ENCODE results near the gene SULT1C4. TPM values are rescaled to one million over a fixed set of nuclear protein-coding genes. Genes with fewer than 3 reads are reported as not detected.

The SULT1C4 gene
- total RNA-seq, 4 donors from 2014 or later = 12.0 to 33.4 (median 13.2) TPM

DNA sequence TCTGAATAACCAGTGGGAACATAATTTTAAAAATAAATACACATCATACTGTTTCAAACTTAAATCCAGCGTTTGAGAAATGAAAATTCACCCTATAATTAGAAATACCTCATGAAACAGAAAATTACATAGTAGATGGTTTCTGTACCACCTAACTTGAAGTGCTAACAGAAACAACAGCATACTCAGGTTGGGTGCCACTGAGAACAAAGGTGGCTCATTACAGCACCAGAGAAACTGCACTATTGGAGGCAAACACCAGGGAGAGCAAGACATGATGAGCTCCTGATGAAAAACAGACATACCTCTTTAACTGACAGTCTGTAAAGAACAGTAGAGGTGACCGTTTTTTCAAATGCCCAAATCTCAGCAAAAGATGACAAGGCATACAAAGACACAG is 12.6 kb downstream of the SULT1C4 start:
- Histone ChIP-seq H3K4me1 (no peaks in the 10 kb centered on the region), H3K9me3 (peaks cover 0 to 3% of the 10 kb centered on the region in 2 donors), H3K27me3 (no peaks in the 10 kb centered on the region), H3K4me3 (no peak overlapping the region), H3K27ac (no peak overlapping the region), H3K36me3 (no peaks in the 10 kb centered on the region)
- no peak for DNase-seq
- TF ChIP-seq POLR2A (IDR thresholded peaks at IDR 0.05) = no peak
- no peak for TF ChIP-seq CTCF (IDR thresholded peaks at IDR 0.05)
- intact Hi-C loops (cut with DNase I; ENCODE audit: low total_unique reads) = no loop called here

DNA sequence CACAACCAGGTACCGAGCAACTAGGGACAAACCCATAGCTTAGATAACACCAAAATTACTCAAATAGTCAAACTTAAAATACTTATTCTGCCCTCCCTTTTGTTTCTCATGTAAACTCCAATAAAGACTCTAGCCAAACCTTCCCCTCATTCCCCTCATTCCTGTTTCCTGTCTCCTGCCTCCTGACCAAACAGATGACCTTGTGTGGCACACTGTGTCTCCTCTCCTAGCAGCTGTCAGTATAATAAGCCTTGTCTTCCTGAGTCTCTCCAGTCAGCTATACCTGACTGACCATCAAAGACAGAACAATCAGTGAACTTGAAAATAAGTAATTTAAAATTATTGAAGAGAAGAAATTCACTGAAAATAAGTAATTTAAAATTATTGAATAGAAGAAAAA is 14.3 kb downstream of the SULT1C4 start:
- H3K9me3 ChIP-seq = peaks cover 0 to 3% of the 10 kb centered on the region in 2 donors
- no peak for DNase-seq
- no peaks in the 10 kb centered on the region for H3K4me1 ChIP-seq
- intact Hi-C loops (cut with DNase I; ENCODE audit: low total_unique reads) = no loop called here
- H3K27ac ChIP-seq = no peak overlapping the region
- no peaks in the 10 kb centered on the region for H3K36me3 ChIP-seq
- TF ChIP-seq POLR2A (IDR thresholded peaks at IDR 0.05) (no peak), CTCF (IDR thresholded peaks at IDR 0.05) (no peak)
- H3K4me3 ChIP-seq = no peak overlapping the region
- no peaks in the 10 kb centered on the region for H3K27me3 ChIP-seq

- H3K9me3 ChIP-seq = peaks cover 0 to 3% of the 10 kb centered on the region in 2 donors
- no peak for DNase-seq
- no peaks in the 10 kb centered on the region for H3K27me3 ChIP-seq
- no peaks in the 10 kb centered on the region for H3K4me1 ChIP-seq
- H3K27ac ChIP-seq = no peak overlapping the region
- no peaks in the 10 kb centered on the region for H3K36me3 ChIP-seq
- intact Hi-C loops (cut with DNase I; ENCODE audit: low total_unique reads) = no loop called here
- TF ChIP-seq CTCF (IDR thresholded peaks at IDR 0.05) = no peak
- TF ChIP-seq POLR2A (IDR thresholded peaks at IDR 0.05) = no peak
- H3K4me3 ChIP-seq = no peak overlapping the region
These were observed 15.4 kb downstream of the SULT1C4 start for GRCh38 chr2:108393197-108393596.

DNA sequence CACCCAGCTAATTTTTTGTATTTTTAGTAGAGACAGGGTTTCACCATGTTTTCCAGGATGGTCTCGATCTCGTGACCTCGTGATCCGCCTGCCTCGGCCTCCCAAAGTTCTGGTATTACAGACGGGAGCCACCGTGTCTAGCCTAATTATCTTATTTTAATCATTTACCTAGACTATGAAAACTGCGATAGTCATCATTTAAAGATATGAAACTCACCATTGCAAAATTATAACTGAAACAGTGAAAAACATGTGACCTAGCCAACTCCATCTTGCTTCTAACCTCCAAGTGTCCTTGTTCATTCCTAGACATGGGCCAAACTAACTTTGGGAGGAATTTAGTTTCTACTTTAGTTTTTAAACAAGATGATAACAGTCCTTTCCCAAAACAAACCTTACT is 17.4 kb downstream of the SULT1C4 start:
- Histone ChIP-seq H3K4me1 (no peaks in the 10 kb centered on the region), H3K4me3 (no peak overlapping the region), H3K36me3 (no peaks in the 10 kb centered on the region), H3K27me3 (no peaks in the 10 kb centered on the region), H3K27ac (no peak overlapping the region), H3K9me3 (peaks cover 0 to 3% of the 10 kb centered on the region in 2 donors)
- no peak for DNase-seq
- intact Hi-C loops (cut with DNase I; ENCODE audit: low total_unique reads) = no loop called here
- TF ChIP-seq POLR2A (IDR thresholded peaks at IDR 0.05) (no peak), CTCF (IDR thresholded peaks at IDR 0.05) (no peak)

DNA sequence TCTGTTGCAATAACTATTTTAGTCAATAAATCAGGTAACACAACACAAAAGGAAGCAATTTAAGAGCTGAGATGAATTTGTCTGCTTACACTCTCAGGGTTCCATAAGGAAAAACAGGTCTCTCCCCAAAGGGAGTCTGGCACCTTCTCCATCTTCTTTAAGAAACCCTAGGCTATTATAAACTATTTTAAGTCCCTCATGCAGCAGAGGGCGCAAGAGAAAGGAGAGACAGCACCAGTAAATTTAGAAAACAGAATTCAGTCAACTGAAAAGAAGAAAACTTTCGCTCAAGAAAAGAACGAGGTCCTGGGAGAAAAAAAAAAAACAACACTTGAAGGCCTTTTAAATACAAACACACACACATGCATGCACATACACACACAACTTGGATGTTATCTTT is 19.1 kb downstream of the SULT1C4 start:
- TF ChIP-seq POLR2A (IDR thresholded peaks at IDR 0.05) (no peak), CTCF (IDR thresholded peaks at IDR 0.05) (no peak)
- Histone ChIP-seq H3K9me3 (peaks cover 0 to 3% of the 10 kb centered on the region in 2 donors), H3K27ac (no peak overlapping the region), H3K27me3 (no peaks in the 10 kb centered on the region), H3K4me3 (no peak overlapping the region), H3K4me1 (no peaks in the 10 kb centered on the region), H3K36me3 (no peaks in the 10 kb centered on the region)
- DNase-seq = no peak
- intact Hi-C loops (cut with DNase I; ENCODE audit: low total_unique reads) = no loop called here

All from uterus (tissue), 4 donors.